Stimulated activated CD8-positive, alpha-beta memory T cell treated with anti-CD3 and anti-CD28 coated beads, Interleukin-15, amount 100 ng/mL, for 24 hours (primary cell): Measurements from ENCODE around the gene MEX3D.

Source experiments
- DNase-seq: peaks from one replicate; pipeline ENCODE4 v3.0.0-alpha.2; 2020; ENCODE audit warnings: low read depth

MEX3D gene

GRCh38 chr19:1592755-1593500, 24.8 kb upstream of the MEX3D start, which contains the start of gene MBD3:
Gene MBD3 (minus strand): TSS chr19:1592865. CDS start chr19:1592631, 234 bp downstream.
- DNase-seq: peak; percentile 83

DNA sequence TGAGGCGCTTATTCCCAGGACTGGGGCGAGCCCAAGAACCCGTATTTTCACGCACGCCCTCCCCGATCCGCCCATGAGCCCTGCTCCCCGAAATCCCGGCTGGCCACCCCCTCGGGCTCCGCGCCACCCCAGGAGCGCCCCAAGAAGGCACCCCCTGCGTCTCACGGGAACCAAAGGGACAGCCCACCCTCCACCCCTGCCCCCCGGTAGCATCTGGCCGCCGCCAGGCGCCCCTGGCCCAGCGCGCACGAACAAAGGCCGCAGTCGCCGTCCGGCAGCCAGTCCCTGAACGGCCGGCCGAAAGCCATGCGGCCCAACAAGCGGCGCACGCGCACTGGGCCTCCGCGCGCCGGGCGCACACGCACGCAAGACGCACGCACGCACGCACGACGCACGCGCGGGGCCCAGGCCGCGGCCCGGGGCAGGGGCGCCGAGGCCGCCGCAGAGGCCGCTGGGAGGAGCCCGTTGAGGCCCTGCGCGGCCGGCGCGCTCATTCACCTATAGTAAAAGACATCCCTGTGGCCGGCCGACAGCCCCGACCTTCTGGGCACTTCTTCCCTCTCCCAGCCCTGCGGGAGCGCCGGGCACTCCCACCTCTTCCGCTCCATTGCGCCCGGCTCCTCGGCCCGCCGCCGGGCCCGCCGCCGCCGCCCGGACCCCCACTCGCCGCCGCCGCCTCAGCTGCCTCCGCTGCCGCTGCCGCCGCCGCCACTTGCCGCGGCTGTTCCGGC, 24.1 kb upstream of the MEX3D start:
- peak; percentile 71 for DNase-seq

- no peak for DNase-seq
Observed at GRCh38 chr19:1591421-1592023, 23.4 kb upstream of the MEX3D start.

- no peak for DNase-seq
Observed at GRCh38 chr19:1590641-1591397, 22.7 kb upstream of the MEX3D start.

DNA sequence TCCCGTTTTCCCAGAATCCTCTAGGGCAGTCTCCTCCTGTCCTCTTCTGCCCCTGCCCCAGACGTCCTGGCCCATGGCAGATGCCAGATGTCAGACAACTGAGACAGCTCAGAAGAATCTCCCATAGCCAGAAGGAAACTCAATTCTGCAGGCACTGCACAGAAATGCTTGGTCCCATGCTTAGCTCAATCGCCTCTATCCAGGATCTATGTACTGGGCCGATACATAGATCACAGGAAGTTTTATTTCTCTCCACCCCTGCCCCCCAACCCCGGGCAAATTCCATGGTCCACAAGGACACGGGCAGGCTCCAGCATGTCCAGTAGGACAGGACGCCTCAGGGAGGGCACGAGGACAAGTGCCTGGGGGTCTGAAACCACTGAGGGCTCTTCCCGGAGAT, 19.7 kb upstream of the MEX3D start:
- no peak for DNase-seq

DNA sequence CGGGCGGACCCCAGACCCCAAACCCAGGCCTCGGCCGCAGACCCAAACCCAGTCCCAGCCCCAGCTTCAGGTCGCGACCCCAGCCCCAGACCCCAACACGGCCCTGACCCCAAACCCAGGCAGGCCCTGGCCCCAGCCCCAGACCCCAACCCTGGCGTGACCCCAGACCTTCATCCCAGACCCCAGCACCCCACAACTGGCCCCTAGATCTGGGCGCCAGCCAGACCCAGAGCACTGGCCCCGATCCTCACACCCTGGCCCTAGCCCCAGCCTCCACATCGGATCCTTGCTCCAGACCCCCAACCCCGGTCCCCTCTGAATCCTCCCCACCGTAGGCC, 17.1 kb upstream of the MEX3D start:
- DNase-seq: no peak

GRCh38 chr19:1584500-1585242, 16.5 kb upstream of the MEX3D start:
- DNase-seq: no peak

DNA sequence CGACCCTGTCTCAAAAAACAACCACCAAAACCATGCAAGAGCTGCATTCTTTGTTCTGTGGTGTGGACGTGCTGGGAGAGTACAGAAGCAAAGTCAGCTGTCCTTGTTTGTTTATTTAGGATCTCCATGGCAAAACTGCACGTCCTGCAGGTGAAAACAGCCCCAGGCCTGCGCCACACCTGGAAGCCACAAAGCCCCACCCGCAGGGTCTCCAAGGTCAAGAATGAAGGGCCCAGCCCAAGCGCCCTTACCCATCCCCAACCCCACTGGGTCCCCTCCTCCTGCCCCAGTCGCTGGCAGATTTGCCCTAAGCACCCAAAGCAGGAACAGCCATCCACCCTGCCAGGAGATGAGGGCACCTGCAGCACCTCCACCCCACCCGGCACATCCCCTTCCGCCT, 14.1 kb upstream of the MEX3D start:
- DNase-seq: no peak

- no peak for DNase-seq
Observed at GRCh38 chr19:1580957-1581356, 12.8 kb upstream of the MEX3D start.

DNA sequence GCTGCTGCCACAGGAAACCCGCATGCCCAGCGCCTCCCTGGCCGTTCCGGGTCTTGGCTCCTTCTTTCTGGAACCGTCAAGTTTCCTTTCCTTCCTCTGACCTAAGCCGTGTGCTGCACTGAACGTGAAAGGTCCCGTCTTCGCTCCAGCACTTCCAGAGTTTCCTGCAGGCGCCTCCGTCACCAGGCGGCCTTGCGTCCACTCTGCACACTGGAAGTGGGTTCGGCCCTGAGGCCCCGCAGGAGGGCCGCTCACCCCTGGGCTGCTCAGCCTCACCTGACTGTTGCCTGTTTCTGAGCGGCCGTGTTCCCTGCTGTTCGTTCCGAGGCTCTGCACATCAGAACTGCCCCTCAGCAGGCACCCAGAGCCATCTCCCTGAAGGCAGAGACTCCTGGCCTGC, 12.3 kb upstream of the MEX3D start:
- no peak for DNase-seq

- no peak for DNase-seq
Observed at GRCh38 chr19:1579222-1579621, 11.1 kb upstream of the MEX3D start.

DNA sequence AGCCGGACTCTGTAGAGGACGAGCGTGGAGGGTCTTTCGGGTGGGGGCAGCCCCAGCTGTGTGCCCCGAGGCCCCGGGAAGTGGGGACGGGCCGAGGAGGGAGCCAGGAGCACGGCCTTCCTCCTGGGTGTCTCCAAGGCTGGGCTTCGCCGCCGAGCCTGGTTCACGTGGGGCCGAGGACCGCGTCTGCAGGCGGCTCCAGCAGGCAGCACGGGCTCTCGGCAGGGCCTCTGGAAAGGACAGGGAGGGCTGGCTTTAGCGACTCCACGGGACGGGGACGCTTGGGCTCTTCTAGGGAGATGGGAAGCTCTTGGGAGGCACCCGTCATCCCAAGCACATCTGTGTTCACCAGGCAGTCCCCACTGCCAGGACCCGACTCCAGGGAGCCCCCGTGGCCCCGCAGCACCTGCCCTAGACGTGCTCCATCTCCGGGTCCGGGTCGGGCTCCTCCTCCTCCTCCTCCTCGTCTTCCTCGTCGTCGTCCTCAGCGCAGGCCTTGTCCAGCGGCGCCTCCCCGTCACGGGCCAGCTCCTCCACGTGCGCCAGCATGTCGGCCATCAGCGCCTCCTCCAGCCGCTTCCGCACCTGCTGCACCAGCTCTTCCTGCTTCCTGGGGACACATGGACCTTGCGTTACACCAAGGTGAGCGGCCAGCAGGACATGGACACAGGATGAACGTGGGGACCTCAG, 9.9 kb upstream of the MEX3D start:
- no peak for DNase-seq

GRCh38 chr19:1577090-1577928, 9.2 kb upstream of the MEX3D start:
- DNase-seq: no peak

GRCh38 chr19:1576242-1577089, 8.3 kb upstream of the MEX3D start:
- DNase-seq: no peak

GRCh38 chr19:1575323-1576241, 7.5 kb upstream of the MEX3D start:
- DNase-seq: no peak

DNA sequence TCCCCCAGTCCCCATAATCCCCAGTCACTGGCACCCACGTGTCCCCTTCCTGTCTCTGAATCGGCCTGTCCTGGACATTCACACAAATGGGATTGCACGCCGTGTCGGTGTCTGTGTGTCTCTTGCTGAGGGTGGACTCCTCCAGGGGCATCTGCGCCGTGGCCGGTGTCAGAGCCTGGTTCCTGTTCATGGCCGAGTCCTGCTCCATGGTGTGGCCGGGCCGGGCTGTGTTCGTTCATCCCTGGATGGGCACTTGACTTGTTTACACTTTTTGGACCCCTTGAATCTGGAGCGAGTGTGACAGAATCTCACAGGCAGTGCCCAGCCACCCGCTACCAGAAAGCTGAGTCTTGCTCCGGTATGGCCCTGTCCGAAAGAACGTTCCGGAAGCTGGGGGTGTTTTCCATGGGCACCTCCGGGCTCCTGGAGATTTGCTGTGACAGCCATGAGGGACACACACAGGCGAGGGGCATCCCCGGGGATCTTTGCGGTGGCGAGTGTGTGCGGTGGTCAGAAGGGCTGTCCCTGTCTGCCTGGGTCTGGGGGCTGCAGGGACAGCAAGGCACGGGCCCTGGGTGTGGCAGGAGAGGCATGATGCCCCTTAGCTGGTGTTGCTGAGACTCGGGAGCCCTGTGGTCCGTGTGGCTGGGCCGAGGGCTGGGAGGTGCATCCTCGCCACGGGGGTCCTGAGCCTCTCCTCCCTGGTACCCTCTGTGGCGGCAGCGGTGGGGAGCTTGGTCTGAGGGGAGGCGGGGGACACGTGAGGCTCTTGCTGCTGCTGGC, 6.4 kb upstream of the MEX3D start:
- no peak for DNase-seq

DNA sequence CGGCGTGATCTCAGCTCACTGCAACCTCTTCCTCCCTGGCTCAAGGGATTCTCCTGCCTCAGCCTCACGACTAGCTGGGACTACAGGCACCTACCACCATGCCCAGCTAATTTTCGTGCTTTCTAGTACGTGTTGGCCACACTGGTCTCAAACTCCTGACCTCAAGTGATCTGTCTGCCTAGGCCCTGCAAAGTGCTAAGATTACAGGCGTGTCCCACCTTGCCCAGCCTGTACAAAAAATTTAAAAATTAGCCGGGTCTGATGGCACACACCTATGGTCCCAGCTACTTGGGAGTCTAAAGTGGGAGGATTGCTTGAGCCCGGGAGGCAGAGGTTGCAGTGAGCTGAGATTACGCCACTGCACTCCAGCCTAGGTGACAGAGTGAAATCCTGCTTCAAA, 4.7 kb upstream of the MEX3D start:
- no peak for DNase-seq
